Astrocyte (in vitro differentiated cells and primary cell): ENCODE data around the gene MYL3. TPM values are rescaled to one million over a fixed set of nuclear protein-coding genes. Genes with fewer than 3 reads are reported as not detected.

Experiments used
- DNase-seq: peaks from one replicate; pipeline ENCODE4 v3.0.0-alpha.2; 2010; ENCODE audit warnings: low read depth
- FAIRE-seq: peaks from 2 replicates; lab custom pipeline; 2011; peaks lifted over from hg19 to GRCh38; lab: Jason Lieb, UNC
- H2AFZ ChIP-seq: 2 replicates; pipeline ENCODE4 v1.6.0; 2012; ENCODE audit warnings: low read depth, low read length, inconsistent platforms
- H3K27ac ChIP-seq: 2 replicates; pipeline ENCODE4 v1.5.1; 2011; ENCODE audit warnings: low read depth, low read length, inconsistent platforms
- H3K27me3 ChIP-seq: 2 replicates; pipeline ENCODE4 v1.6.0; 2011; ENCODE audit warnings: low read length, inconsistent platforms; ENCODE audit not compliant: insufficient read depth
- H3K36me3 ChIP-seq: 2 replicates; pipeline ENCODE4 v1.5.1; 2011; ENCODE audit warnings: low read length, inconsistent platforms; ENCODE audit not compliant: insufficient read depth
- H3K4me1 ChIP-seq: 2 replicates; pipeline ENCODE4 v1.5.1; 2011; ENCODE audit warnings: low read length, inconsistent platforms; ENCODE audit not compliant: insufficient read depth
- H3K4me2 ChIP-seq: 2 replicates; pipeline ENCODE4 v1.6.0; 2012; ENCODE audit warnings: low read length, inconsistent platforms
- H3K4me3 ChIP-seq: 2 replicates; pipeline ENCODE4 v1.5.1; 2011; ENCODE audit warnings: low read depth, mild to moderate bottlenecking, low read length, inconsistent platforms; ENCODE audit not compliant: insufficient read depth
- H3K79me2 ChIP-seq: 2 replicates; pipeline ENCODE4 v1.6.0; 2012; ENCODE audit warnings: mild to moderate bottlenecking, low read length, inconsistent platforms; ENCODE audit not compliant: insufficient read depth
- H3K9ac ChIP-seq: 2 replicates; pipeline ENCODE4 v1.6.0; 2012; ENCODE audit warnings: mild to moderate bottlenecking, low read length, inconsistent platforms
- H3K9me3 ChIP-seq: 2 replicates; pipeline ENCODE4 v1.5.1; 2012; ENCODE audit warnings: low read depth, mild to moderate bottlenecking, low read length, inconsistent platforms; ENCODE audit not compliant: insufficient read depth
- H4K20me1 ChIP-seq: 2 replicates; pipeline ENCODE4 v1.6.0; 2012; ENCODE audit warnings: low read length, inconsistent platforms; ENCODE audit not compliant: insufficient read depth
- H3K27ac Mint-ChIP-seq: one replicate; pipeline ENCODE4 v1.8.0; 2021; ENCODE audit warnings: mild to moderate bottlenecking, mixed read lengths; ENCODE audit not compliant: unreplicated experiment
- H3K27me3 Mint-ChIP-seq: one replicate; pipeline ENCODE4 v1.8.0; 2021; ENCODE audit warnings: low read depth, mixed read lengths; ENCODE audit not compliant: unreplicated experiment
- H3K36me3 Mint-ChIP-seq: one replicate; pipeline ENCODE4 v1.8.0; 2021; ENCODE audit warnings: low read depth, mixed read lengths; ENCODE audit not compliant: unreplicated experiment
- H3K4me1 Mint-ChIP-seq: one replicate; pipeline ENCODE4 v1.8.0; 2021; ENCODE audit warnings: low read depth, mixed read lengths; ENCODE audit not compliant: unreplicated experiment
- H3K4me3 Mint-ChIP-seq: one replicate; pipeline ENCODE4 v1.8.0; 2021; ENCODE audit warnings: mild to moderate bottlenecking, moderate library complexity, mixed read lengths; ENCODE audit not compliant: unreplicated experiment
- H3K9me3 Mint-ChIP-seq: one replicate; pipeline ENCODE4 v1.8.0; 2021; ENCODE audit warnings: mild to moderate bottlenecking, mixed read lengths; ENCODE audit not compliant: unreplicated experiment
- CTCF ChIP-seq: IDR thresholded peaks from 2 replicates; pipeline ENCODE4 v1.5.1; 2011; ENCODE audit warnings: low read depth, mild to moderate bottlenecking, inconsistent platforms, low read length, moderate library complexity; ENCODE audit not compliant: insufficient read depth
- EZH2 ChIP-seq: IDR thresholded peaks from 2 replicates; pipeline ENCODE4 v1.6.1; 2012; ENCODE audit warnings: mild to moderate bottlenecking, low read length, inconsistent platforms; ENCODE audit not compliant: insufficient read depth
- total RNA-seq: library from RNA; stranded (reverse); gene quantifications from 2 replicates; pipeline ENCODE4 v1.2.1, GENCODE V29; 2021

Gene MYL3
- total RNA-seq, 1 donor from 2014 or later, result 0.89 TPM

- Histone ChIP-seq H3K27ac (no peak overlapping the region), H3K4me3 (no peak overlapping the region), H3K4me1 (no peaks in the 10 kb centered on the region), H3K9me3 (no peaks in the 10 kb centered on the region), H3K4me2 (no peak overlapping the region), H3K27me3 (peaks cover 2% of the 10 kb centered on the region), H3K36me3 (no peaks in the 10 kb centered on the region), H3K9ac (no peak overlapping the region), H3K79me2 (no peaks in the 10 kb centered on the region), H4K20me1 (no peaks in the 10 kb centered on the region), H2AFZ (no peak overlapping the region)
- FAIRE-seq, result no peak
- no peaks in the 10 kb centered on the region for H3K36me3 Mint-ChIP-seq
- peaks cover 41% of the 10 kb centered on the region for H3K27me3 Mint-ChIP-seq
- no peaks in the 10 kb centered on the region for H3K4me1 Mint-ChIP-seq
- no peak overlapping the region for H3K27ac Mint-ChIP-seq
- no peaks in the 10 kb centered on the region for H3K9me3 Mint-ChIP-seq
- DNase-seq, result no peak
- no peak overlapping the region for H3K4me3 Mint-ChIP-seq
- TF ChIP-seq EZH2 (no peak), CTCF (no peak)
Observed at GRCh38 chr3:46865031-46865507, 1.8 kb upstream of the MYL3 start.

- H3K4me3 Mint-ChIP-seq, result no peak overlapping the region
- H3K4me1 Mint-ChIP-seq, result no peaks in the 10 kb centered on the region
- H3K27ac Mint-ChIP-seq, result no peak overlapping the region
- Histone ChIP-seq H3K27me3 (peaks cover 2% of the 10 kb centered on the region), H3K9ac (no peak overlapping the region), H3K4me3 (no peak overlapping the region), H3K9me3 (no peaks in the 10 kb centered on the region), H3K27ac (no peak overlapping the region), H3K4me2 (no peak overlapping the region), H3K79me2 (no peaks in the 10 kb centered on the region), H3K36me3 (no peaks in the 10 kb centered on the region), H3K4me1 (no peaks in the 10 kb centered on the region), H2AFZ (no peak overlapping the region), H4K20me1 (no peaks in the 10 kb centered on the region)
- DNase-seq, result no peak
- FAIRE-seq, result no peak
- H3K9me3 Mint-ChIP-seq, result no peaks in the 10 kb centered on the region
- H3K27me3 Mint-ChIP-seq, result peaks cover 37% of the 10 kb centered on the region
- no peak for TF ChIP-seq EZH2
- TF ChIP-seq CTCF, result no peak
- H3K36me3 Mint-ChIP-seq, result no peaks in the 10 kb centered on the region
Observed at GRCh38 chr3:46864061-46864881, 1.0 kb upstream of the MYL3 start.

GRCh38 chr3:46862369-46863025, 747 bp downstream of the MYL3 start:
- H3K79me2 ChIP-seq, result no peaks in the 10 kb centered on the region
- no peaks in the 10 kb centered on the region for H3K4me1 ChIP-seq
- DNase-seq (no peak), FAIRE-seq (no peak)
- no peak overlapping the region for H3K4me2 ChIP-seq
- H2AFZ ChIP-seq, result no peak overlapping the region
- no peak for TF ChIP-seq CTCF
- TF ChIP-seq EZH2, result no peak
- H3K27me3 Mint-ChIP-seq, result peaks cover 43% of the 10 kb centered on the region
- H3K36me3 ChIP-seq, result no peaks in the 10 kb centered on the region
- no peak overlapping the region for H3K9ac ChIP-seq
- H3K36me3 Mint-ChIP-seq, result peaks cover 2% of the 10 kb centered on the region
- H3K27me3 ChIP-seq, result peaks cover 2% of the 10 kb centered on the region
- no peaks in the 10 kb centered on the region for H3K4me1 Mint-ChIP-seq
- no peak overlapping the region for H3K4me3 Mint-ChIP-seq
- no peak overlapping the region for H3K27ac Mint-ChIP-seq
- H4K20me1 ChIP-seq, result no peaks in the 10 kb centered on the region
- H3K9me3 ChIP-seq, result no peaks in the 10 kb centered on the region
- H3K4me3 ChIP-seq, result no peak overlapping the region
- H3K27ac ChIP-seq, result no peak overlapping the region
- H3K9me3 Mint-ChIP-seq, result no peaks in the 10 kb centered on the region
